IPS-15b (cell line): Measurements from ENCODE around the gene FRMD5.

Experiments
- H3K27me3 ChIP-seq: one replicate; pipeline ENCODE4 v1.6.1; 2013; ENCODE audit warnings: low read length; ENCODE audit not compliant: control insufficient read depth, insufficient read depth
- H3K36me3 ChIP-seq: one replicate; pipeline ENCODE4 v1.6.1; 2013; ENCODE audit warnings: low read length; ENCODE audit not compliant: control insufficient read depth, insufficient read depth
- H3K4me1 ChIP-seq: one replicate; pipeline ENCODE4 v1.6.1; 2013; ENCODE audit warnings: mild to moderate bottlenecking, low read length; ENCODE audit not compliant: control insufficient read depth, insufficient read depth
- H3K4me3 ChIP-seq: one replicate; pipeline ENCODE4 v1.5.1; 2013; ENCODE audit warnings: low read depth, low read length
- H3K9ac ChIP-seq: one replicate; pipeline ENCODE4 v1.6.1; 2013; ENCODE audit warnings: low read depth, mild to moderate bottlenecking, low read length
- H3K9me3 ChIP-seq: one replicate; pipeline ENCODE4 v1.6.1; 2013; ENCODE audit warnings: mild to moderate bottlenecking, low read length; ENCODE audit not compliant: control insufficient read depth, insufficient read depth

Gene FRMD5

DNA sequence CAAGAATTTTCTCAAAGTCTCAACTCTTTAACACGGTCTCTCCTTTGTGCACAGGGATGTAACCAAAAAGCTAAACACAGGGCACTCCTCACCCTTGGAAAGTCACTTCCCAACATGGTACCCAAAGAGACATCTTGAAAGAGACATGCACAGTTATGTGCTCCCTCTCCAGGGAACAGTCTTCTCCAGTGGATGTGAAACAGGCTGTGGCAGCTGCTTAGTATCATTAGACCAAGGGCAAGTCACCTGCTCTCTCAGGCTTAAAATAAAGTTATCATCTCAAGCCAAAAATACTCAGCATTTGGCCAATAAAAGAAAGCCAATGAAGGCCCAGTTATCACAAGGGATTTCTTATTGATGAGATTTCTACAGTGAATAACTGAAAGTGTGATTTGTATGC lies 239.9 kb downstream of the FRMD5 start:
- H3K4me1 ChIP-seq: peaks cover 8% of the 10 kb centered on the region
- no peaks in the 10 kb centered on the region for H3K9me3 ChIP-seq
- H3K27me3 ChIP-seq: no peaks in the 10 kb centered on the region
- no peak overlapping the region for H3K4me3 ChIP-seq
- no peak overlapping the region for H3K9ac ChIP-seq
- H3K36me3 ChIP-seq: no peaks in the 10 kb centered on the region

GRCh38 chr15:43954181-43954621 lies 240.9 kb downstream of the FRMD5 start:
- Histone ChIP-seq H3K36me3 (no peaks in the 10 kb centered on the region), H3K9me3 (no peaks in the 10 kb centered on the region), H3K4me3 (no peak overlapping the region), H3K9ac (no peak overlapping the region), H3K4me1 (peaks cover 8% of the 10 kb centered on the region), H3K27me3 (no peaks in the 10 kb centered on the region)

DNA sequence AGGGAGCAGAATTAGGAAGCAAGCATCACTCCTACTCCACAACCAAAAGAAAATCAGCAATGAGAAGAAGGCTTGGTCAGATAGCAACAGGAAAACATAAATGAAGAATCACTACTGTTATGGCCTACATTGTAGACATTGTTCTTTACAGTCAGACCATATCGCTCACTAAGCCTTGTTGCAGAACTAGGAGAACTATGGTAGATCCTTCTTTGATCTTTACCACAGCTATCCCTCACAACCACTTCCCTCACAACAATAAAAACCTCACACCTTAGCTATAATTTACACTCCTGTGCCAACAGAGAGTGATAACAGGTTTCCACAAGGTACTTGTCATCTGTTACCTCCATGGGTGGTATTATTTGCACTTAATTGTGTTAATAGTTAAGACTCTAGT lies 241.7 kb downstream of the FRMD5 start:
- no peak overlapping the region for H3K9ac ChIP-seq
- H3K4me1 ChIP-seq: peaks cover under 1% of the 10 kb centered on the region
- no peak overlapping the region for H3K4me3 ChIP-seq
- no peaks in the 10 kb centered on the region for H3K9me3 ChIP-seq
- no peaks in the 10 kb centered on the region for H3K36me3 ChIP-seq
- no peaks in the 10 kb centered on the region for H3K27me3 ChIP-seq

DNA sequence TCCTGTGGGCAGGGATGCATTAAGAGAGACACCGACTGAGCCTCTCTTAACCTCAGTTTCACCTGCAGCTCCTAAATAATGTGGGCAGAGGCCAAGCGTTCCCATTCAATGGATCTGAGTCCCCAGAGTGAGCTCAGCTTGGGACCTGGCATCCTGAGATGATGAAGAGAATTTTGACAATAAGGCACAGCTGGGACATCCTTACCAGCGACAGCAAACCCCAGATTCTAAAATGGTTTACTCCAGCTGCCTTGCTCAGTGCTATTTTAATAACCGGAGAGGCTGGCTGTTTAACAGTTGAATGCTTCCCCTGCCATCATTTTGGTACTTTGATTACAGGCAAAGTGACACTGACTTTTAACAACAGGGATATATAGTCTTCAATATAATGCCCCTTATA lies 244.5 kb downstream of the FRMD5 start:
- Histone ChIP-seq H3K9me3 (no peaks in the 10 kb centered on the region), H3K27me3 (no peaks in the 10 kb centered on the region), H3K4me3 (no peak overlapping the region), H3K4me1 (no peaks in the 10 kb centered on the region), H3K36me3 (no peaks in the 10 kb centered on the region), H3K9ac (no peak overlapping the region)

DNA sequence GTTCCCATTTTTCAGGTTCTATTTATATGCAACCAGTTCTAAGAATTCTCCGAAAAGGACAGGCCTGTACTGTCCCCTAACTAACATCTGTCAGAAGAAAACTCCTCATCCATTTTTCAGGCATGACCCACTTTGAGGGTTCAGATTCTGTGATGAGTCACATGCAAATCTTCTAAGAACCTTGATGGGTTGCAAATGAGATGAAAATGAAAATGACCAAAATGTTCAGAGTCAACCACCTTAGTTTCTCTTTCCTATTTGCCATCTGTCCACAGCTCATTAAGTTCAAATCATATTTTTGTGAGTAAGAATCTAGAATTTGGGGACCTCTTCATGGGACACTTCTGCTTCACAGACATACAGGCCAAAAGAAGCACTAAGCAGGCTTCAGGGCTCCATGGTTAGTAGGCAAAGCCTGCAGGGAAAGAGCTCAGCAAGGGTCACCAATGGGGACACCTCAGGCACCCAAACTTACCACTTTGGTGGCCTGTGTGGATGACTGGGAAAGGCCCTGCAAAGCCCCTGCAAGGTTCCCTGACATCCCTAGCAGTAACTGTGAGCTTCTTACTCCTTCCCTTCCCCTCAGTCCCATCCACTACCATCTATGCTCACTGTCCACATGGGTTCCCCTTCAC lies 246.3 kb downstream of the FRMD5 start:
- no peak overlapping the region for H3K9ac ChIP-seq
- no peaks in the 10 kb centered on the region for H3K36me3 ChIP-seq
- H3K4me3 ChIP-seq: no peak overlapping the region
- H3K4me1 ChIP-seq: no peaks in the 10 kb centered on the region
- no peaks in the 10 kb centered on the region for H3K27me3 ChIP-seq
- H3K9me3 ChIP-seq: no peaks in the 10 kb centered on the region

DNA sequence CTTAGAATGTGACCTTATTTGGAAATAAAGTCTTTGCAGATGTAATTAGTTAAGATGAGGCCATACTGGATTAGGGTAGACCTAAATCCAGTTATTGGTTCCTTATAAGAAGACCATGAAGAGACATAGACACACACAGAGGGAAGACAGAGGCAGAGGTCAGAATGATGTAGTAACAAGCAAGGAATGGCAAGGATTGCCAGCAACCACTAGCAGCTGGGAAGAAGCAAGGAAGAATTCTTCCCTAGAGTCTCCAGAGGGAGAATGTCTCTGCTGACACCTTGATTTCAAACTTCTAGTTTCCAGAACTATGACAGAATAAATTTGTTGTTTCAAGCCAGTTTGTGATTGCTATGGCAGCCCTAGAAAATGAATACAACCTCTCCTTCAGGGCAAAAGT lies 251.6 kb downstream of the FRMD5 start:
- Histone ChIP-seq H3K36me3 (no peaks in the 10 kb centered on the region), H3K4me1 (peaks cover 3% of the 10 kb centered on the region), H3K9ac (no peak overlapping the region), H3K9me3 (no peaks in the 10 kb centered on the region), H3K27me3 (no peaks in the 10 kb centered on the region), H3K4me3 (no peak overlapping the region)

DNA sequence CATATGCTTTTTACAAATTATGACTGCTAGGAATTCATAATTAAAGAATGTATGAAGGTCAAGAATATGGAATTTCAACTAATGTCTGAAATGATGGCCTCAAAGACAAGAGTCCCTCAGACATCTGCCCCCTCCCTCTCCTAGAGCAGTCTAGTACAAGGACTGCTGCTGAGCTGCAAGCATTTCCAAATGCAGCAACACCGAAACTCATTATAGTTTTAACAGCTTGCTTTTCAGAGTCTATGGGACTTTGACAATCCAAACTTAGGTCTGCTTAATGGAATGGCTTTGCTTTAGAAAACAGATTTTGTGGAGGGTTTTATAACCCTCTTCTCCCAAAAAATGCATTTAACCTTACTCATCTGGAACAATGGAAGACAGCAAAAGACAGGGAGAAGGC lies 252.9 kb downstream of the FRMD5 start:
- Histone ChIP-seq H3K9me3 (no peaks in the 10 kb centered on the region), H3K4me3 (no peak overlapping the region)

DNA sequence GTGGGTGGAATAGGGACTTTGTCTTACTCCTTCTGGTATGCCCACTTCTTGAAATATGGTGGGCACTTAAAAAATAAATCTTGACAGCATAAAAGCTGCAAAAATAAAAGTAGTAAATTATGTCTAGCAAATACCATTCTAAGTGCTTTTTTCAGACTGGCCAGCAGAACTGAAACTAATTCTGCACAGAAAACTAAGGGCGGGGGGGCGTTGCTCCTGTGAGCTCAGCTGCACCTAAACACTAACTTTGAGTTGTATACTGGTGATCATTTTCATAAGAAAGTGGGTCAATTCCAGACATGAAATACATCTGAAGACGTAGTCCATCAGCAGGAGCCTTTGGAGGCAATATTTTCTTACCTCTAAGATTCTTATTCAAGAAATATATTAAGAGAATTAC lies 253.5 kb downstream of the FRMD5 start:
- no peak overlapping the region for H3K9ac ChIP-seq
- H3K4me3 ChIP-seq: no peak overlapping the region

More for the DNA sequence above, 252.9 kb downstream of the FRMD5 start:
- no peaks in the 10 kb centered on the region for H3K27me3 ChIP-seq
- H3K4me1 ChIP-seq: peaks cover 3% of the 10 kb centered on the region
- no peak overlapping the region for H3K9ac ChIP-seq
- H3K36me3 ChIP-seq: no peaks in the 10 kb centered on the region

DNA sequence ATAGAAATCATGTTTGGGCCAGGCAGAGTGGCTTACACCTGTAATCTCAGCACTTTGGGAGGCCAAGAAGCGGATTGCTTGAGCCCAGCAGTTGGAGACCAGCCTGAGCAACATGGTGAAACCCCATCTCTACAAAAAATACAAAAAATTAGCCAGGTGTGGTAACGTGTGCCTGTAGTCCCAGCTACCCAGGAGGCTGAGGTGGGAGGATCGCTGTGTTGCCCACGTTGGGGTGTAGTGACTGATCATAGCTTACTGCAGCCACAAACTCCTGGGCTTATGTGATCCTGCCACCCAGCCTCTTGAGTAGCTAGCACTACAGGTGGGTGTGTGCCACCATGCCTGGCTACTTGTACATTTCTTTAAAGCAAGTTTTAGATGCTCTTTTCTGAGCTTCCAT lies 254.0 kb downstream of the FRMD5 start:
- Histone ChIP-seq H3K36me3 (no peaks in the 10 kb centered on the region), H3K27me3 (no peaks in the 10 kb centered on the region), H3K4me1 (peaks cover 3% of the 10 kb centered on the region), H3K9ac (no peak overlapping the region), H3K9me3 (no peaks in the 10 kb centered on the region), H3K4me3 (no peak overlapping the region)

More for the DNA sequence above, 253.5 kb downstream of the FRMD5 start:
- no peaks in the 10 kb centered on the region for H3K9me3 ChIP-seq
- H3K36me3 ChIP-seq: no peaks in the 10 kb centered on the region
- peaks cover 3% of the 10 kb centered on the region for H3K4me1 ChIP-seq
- no peaks in the 10 kb centered on the region for H3K27me3 ChIP-seq

DNA sequence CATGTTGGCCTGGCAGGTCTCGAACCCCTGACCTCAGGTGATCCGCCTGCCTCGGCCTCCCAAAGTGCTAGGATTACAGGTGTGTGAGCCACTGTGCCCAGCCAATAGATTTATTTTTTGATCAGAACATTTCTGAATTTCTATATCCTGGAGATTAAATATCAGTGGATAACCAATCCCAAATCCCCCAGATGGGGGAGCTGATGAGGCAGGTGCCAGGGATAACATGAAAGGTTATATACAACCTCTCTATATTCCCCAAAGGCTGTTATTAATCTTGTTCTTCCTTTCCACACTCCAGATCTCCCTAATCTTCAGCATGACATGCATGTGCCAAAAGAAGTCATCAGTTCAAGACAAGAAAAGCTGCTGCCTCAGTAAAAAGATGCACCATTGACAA lies 256.0 kb downstream of the FRMD5 start:
- Histone ChIP-seq H3K4me1 (peaks cover 3% of the 10 kb centered on the region), H3K9ac (no peak overlapping the region), H3K36me3 (no peaks in the 10 kb centered on the region), H3K9me3 (no peaks in the 10 kb centered on the region), H3K27me3 (no peaks in the 10 kb centered on the region), H3K4me3 (no peak overlapping the region)

- Histone ChIP-seq H3K9me3 (no peaks in the 10 kb centered on the region), H3K4me1 (peaks cover 14% of the 10 kb centered on the region), H3K4me3 (no peak overlapping the region), H3K9ac (no peak overlapping the region), H3K27me3 (no peaks in the 10 kb centered on the region), H3K36me3 (no peaks in the 10 kb centered on the region)
Observed at GRCh38 chr15:43934480-43934879, 260.6 kb downstream of the FRMD5 start.

GRCh38 chr15:43932907-43933306 lies 262.2 kb downstream of the FRMD5 start:
- H3K27me3 ChIP-seq: peaks cover 5% of the 10 kb centered on the region
- no peak overlapping the region for H3K9ac ChIP-seq
- no peaks in the 10 kb centered on the region for H3K36me3 ChIP-seq
- H3K4me1 ChIP-seq: peaks cover 25% of the 10 kb centered on the region
- no peaks in the 10 kb centered on the region for H3K9me3 ChIP-seq
- H3K4me3 ChIP-seq: no peak overlapping the region
